GM10248 (cell line): ENCODE measurements around the gene SLC8A3.

Experiments used
- CTCF ChIA-PET: fragments of 300-600 bp; sonication (Branson Sonifier 250); formaldehyde crosslinking; extraction: SDS; loops from one replicate; lab custom pipeline; 2021; ENCODE audit warnings: antibody characterized with exemption; lab: Yijun Ruan, JAX
- POLR2A ChIA-PET: fragments of 350-650 bp; sonication (Branson Sonifier 250); formaldehyde crosslinking; extraction: SDS; loops from one replicate; lab custom pipeline; 2020; ENCODE audit warnings: antibody characterized with exemption; lab: Yijun Ruan, JAX
- DNase-seq: peaks from one replicate; pipeline ENCODE4 v3.0.0; 2012; ENCODE audit errors: extremely low spot score
- TF ChIP-seq, protein P1 (sequence below): IDR thresholded peaks from 2 replicates; pipeline ENCODE4 v1.5.1; 2012; ENCODE audit warnings: mild to moderate bottlenecking, low read depth; ENCODE audit errors: extremely low read depth, missing control alignments, control extremely low read depth

SLC8A3 gene

DNA sequence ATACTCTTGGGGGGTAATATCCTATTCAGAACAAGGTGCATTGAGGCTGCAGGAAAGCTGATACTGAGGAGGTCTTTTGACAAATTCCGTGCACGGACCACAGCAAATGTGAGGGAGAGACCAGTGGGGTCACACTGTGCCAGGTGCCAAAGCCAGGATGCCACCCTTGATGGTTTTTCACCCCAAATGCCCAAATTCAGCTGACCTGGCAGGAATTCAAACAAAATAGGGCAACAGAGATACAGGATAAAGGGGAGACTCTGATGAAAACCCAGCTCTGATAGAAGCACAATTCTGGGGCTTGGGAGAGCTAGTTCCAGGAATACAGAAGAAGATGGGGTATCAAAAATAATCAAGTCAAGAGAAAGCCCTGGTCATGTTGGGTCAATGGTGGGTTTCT, 55.3 kb downstream of the SLC8A3 start:
- no peak for DNase-seq
- TF ChIP-seq, protein P1, sequence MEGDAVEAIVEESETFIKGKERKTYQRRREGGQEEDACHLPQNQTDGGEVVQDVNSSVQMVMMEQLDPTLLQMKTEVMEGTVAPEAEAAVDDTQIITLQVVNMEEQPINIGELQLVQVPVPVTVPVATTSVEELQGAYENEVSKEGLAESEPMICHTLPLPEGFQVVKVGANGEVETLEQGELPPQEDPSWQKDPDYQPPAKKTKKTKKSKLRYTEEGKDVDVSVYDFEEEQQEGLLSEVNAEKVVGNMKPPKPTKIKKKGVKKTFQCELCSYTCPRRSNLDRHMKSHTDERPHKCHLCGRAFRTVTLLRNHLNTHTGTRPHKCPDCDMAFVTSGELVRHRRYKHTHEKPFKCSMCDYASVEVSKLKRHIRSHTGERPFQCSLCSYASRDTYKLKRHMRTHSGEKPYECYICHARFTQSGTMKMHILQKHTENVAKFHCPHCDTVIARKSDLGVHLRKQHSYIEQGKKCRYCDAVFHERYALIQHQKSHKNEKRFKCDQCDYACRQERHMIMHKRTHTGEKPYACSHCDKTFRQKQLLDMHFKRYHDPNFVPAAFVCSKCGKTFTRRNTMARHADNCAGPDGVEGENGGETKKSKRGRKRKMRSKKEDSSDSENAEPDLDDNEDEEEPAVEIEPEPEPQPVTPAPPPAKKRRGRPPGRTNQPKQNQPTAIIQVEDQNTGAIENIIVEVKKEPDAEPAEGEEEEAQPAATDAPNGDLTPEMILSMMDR = no peak
- POLR2A ChIA-PET = no interaction called here
- CTCF ChIA-PET = interaction anchor here (1.3 kb wide), 1 partner anchor 8 kb away, joined by 3 read pairs; no protein-coding TSS in a partner anchor

DNA sequence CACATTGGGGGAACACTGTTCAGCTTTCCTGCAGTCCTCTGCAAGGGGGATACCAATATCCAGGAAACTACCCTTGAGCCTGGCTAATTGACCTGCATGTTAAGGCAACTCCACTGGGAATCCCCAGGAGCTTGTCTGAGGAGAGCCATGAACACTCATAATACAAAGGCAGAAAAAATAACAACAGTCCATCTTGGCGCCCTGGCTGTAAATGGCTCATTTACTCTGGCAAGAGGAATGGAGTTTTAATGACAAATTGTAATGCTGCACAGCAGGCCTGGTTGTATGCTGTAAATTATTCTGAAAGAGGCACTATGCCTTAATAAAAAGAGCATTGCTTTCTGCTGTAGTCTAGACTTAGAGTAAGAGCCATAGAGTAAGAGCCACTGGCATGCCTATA, 58.3 kb downstream of the SLC8A3 start:
- TF ChIP-seq, protein P1 = no peak
- DNase-seq = no peak
- ChIA-PET CTCF (interaction anchor here (1.1 to 1.4 kb wide), 3 partner anchors 9 to 29 kb away, joined by 3 to 4 read pairs (median 4); no protein-coding TSS in a partner anchor), POLR2A (no interaction called here)

DNA sequence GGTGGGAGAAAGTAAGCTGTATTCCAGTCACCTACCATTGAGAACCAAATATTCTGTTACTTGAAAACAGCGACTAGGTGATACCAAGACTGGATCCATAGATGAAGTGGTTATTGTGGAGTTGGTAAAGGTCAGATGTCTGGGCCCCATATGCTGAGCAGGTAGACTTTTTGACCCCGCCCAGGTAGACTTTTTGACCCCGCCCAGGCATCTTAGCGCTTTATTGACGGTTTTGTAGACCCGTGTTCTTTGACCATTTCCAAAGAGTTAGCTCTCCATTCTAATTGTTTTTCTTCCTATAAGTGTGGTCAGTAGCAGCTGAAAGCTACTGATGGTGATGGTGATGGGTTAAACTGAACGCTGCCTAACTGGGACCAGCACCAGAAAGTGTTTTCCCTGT, 61.6 kb downstream of the SLC8A3 start:
- TF ChIP-seq, protein P1 = no peak
- ChIA-PET POLR2A (no interaction called here), CTCF (no interaction called here)
- no peak for DNase-seq

DNA sequence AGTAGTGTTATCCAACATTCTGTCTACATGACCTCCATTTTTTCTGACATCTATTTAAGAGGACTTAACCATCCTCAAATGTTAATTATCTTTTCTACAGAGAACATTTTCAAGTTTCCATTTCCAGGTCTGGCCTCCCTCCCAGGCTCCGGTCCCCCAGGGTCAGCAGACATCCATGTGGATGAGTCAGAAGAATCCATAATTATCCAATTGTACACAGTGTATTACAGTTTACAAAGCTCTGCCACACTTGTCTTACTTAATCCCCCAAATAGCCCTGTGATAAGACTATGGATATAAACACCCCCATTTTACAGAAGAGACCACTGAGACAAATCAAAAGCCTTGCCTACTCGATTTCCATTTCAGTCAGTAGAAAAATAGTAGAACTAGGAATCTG, 65.0 kb downstream of the SLC8A3 start:
- TF ChIP-seq, protein P1 = no peak
- no peak for DNase-seq
- CTCF ChIA-PET = no interaction called here
- POLR2A ChIA-PET = no interaction called here

DNA sequence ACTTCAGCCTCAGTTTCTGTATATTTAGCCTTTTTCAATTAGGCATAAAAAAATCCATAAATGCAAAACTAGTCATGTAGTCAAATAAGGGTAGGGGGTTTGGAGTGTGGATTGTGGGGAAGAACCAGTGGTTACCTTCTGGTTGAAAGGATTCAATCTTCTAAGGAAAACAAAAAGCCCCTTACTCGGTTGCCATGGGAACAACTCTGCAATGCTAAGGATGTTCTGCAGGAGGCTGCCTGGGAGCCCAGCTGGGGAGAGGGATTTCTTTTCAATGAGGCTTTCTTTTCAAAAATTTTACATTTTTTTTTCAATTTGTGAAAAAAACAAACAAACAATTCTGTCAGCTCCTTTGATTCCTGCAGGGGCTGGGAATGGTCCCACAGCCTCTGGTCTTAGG, 67.2 kb downstream of the SLC8A3 start:
- CTCF ChIA-PET = interaction anchor here (1.1 to 1.2 kb wide), 3 partner anchors 10 to 19 kb away, joined by 3 read pairs; no protein-coding TSS in a partner anchor

DNA sequence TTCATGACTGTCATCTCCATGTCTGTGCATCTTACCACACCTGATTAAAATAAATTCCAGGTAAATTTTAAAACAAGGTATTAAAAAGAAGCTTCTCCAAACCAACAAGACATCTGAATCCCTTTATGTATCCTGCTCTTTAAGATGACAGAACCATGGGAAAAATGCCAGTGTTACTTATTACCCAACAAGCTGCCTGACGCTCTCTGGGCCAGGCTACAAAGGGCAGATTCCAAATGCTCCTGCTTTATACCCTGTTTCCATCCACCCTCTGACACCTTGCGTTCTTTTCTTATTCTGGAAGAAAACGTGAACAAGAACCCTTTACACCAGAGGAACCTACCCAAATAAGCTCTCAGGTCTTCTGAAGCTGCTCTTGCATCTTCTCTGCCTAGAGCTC, 70.7 kb downstream of the SLC8A3 start:
- TF ChIP-seq, protein P1 = no peak
- CTCF ChIA-PET = interaction anchor here (0.9 to 1.9 kb wide), 4 partner anchors 12 to 25 kb away, joined by 3 to 5 read pairs (median 4); no protein-coding TSS in a partner anchor
- DNase-seq = no peak
- POLR2A ChIA-PET = no interaction called here

More for the DNA sequence above, 67.2 kb downstream of the SLC8A3 start:
- TF ChIP-seq, protein P1 = no peak
- POLR2A ChIA-PET = no interaction called here
- no peak for DNase-seq
